ENCODE results near the gene ACTG1.

GRCh38 chr17:81529437-81529803, 16.8 kb upstream of the ACTG1 start:
- TF ChIP-seq TEAD4 (CRISPR knock-in tag; IDR thresholded peaks at IDR 0.05) (no peak), SMAD3 (CRISPR knock-in tag; IDR thresholded peaks at IDR 0.05; ENCODE audit: borderline replicate concordance) (no peak), AFF4 (CRISPR knock-in tag; IDR thresholded peaks at IDR 0.05; ENCODE audit: borderline replicate concordance) (no peak)

Measured in WTC11 (cell line).